Measurements from ENCODE around the gene SLC38A10. TPM values are rescaled to one million over a fixed set of nuclear protein-coding genes. Genes with fewer than 3 reads are reported as not detected.

The SLC38A10 gene
- total RNA-seq, 1 donor from 2014 or later: 105 TPM

- Mint-ChIP-seq H3K9me3 (no peaks in the 10 kb centered on the region), H3K4me3 (no peak overlapping the region), H3K27me3 (no peaks in the 10 kb centered on the region), H3K36me3 (ENCODE audit: low read depth) (no peaks in the 10 kb centered on the region), H3K4me1 (peaks cover 3% of the 10 kb centered on the region), H3K27ac (no peak overlapping the region)
- DNase-seq: no peak
- intact Hi-C loops (cut with micrococcal nuclease): no loop called here
Measured at GRCh38 chr17:81302324-81302723, 7.2 kb upstream of the SLC38A10 start.

DNA sequence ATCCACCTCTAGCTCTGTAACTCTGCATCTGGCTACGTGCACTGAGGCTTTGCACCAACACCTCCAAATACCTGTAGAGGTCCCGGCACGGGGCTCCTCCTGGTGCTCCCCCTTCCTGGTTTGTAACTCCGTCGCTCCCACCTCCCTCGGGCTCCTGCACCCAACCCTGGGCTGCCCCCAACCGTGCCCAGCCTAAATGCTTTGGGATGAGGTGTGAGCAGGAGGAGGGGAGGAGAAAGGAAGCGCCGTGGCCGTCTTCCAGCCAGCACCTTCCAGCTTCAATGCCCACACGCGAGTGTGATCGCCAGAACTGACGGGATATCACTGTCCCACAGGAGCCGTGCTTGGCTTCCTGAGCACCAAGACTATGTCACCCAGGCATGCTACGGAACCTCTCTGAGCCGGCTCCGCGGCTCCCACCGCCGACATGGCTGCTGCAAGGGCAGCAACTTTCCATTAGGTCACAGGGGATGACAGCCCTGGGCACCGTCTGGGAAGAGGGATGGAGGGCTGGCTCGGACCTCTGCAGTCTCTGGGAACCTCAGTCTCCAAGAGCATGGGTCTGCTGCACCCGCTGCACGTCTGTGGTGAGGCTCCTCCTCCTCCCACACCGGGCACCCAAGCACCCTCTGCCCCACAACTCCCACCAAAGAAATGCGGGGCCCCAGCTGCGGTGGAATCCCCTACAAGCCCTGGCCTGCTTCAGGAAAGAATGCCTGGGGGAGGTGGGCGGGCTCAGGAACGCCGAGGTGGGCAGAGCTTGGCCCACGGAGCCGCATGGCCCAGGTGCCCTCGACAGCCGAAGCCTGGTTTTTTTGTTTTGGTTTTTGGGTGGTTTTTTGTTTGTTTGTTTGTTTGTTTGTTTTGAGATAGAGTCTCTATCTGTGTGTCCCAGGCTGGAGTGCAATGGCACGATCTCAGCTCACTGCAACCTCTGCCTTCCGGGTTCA, 6.4 kb upstream of the SLC38A10 start:
- no peak overlapping the region for H3K27ac Mint-ChIP-seq
- H3K4me3 Mint-ChIP-seq: no peak overlapping the region
- H3K9me3 Mint-ChIP-seq: no peaks in the 10 kb centered on the region
- intact Hi-C loops (cut with micrococcal nuclease): no loop called here
- peaks cover 4% of the 10 kb centered on the region for H3K4me1 Mint-ChIP-seq
- DNase-seq: no peak
- no peaks in the 10 kb centered on the region for H3K27me3 Mint-ChIP-seq
- no peaks in the 10 kb centered on the region for H3K36me3 Mint-ChIP-seq (ENCODE audit: low read depth)

GRCh38 chr17:81300586-81301155, 5.6 kb upstream of the SLC38A10 start:
- DNase-seq: no peak
- Mint-ChIP-seq H3K36me3 (ENCODE audit: low read depth) (no peaks in the 10 kb centered on the region), H3K4me3 (no peak overlapping the region), H3K27me3 (no peaks in the 10 kb centered on the region), H3K9me3 (no peaks in the 10 kb centered on the region), H3K4me1 (peaks cover 8% of the 10 kb centered on the region), H3K27ac (peak overlapping the region; percentile 14)
- intact Hi-C loops (cut with micrococcal nuclease): no loop called here

- no peaks in the 10 kb centered on the region for H3K9me3 Mint-ChIP-seq
- no peaks in the 10 kb centered on the region for H3K36me3 Mint-ChIP-seq (ENCODE audit: low read depth)
- H3K4me1 Mint-ChIP-seq: peaks cover 11% of the 10 kb centered on the region
- no peak overlapping the region for H3K27ac Mint-ChIP-seq
- no peak overlapping the region for H3K4me3 Mint-ChIP-seq
- intact Hi-C loops (cut with micrococcal nuclease): no loop called here
- DNase-seq: no peak
- no peaks in the 10 kb centered on the region for H3K27me3 Mint-ChIP-seq
Measured at GRCh38 chr17:81299846-81300585, 4.9 kb upstream of the SLC38A10 start.

- no peak overlapping the region for H3K27ac Mint-ChIP-seq
- H3K4me3 Mint-ChIP-seq: no peak overlapping the region
- intact Hi-C loops (cut with micrococcal nuclease): no loop called here
- H3K27me3 Mint-ChIP-seq: no peaks in the 10 kb centered on the region
- DNase-seq: no peak
- H3K9me3 Mint-ChIP-seq: no peaks in the 10 kb centered on the region
- H3K4me1 Mint-ChIP-seq: peaks cover 14% of the 10 kb centered on the region
- peaks cover 3% of the 10 kb centered on the region for H3K36me3 Mint-ChIP-seq (ENCODE audit: low read depth)
Measured at GRCh38 chr17:81298991-81299738, 4.1 kb upstream of the SLC38A10 start.

DNA sequence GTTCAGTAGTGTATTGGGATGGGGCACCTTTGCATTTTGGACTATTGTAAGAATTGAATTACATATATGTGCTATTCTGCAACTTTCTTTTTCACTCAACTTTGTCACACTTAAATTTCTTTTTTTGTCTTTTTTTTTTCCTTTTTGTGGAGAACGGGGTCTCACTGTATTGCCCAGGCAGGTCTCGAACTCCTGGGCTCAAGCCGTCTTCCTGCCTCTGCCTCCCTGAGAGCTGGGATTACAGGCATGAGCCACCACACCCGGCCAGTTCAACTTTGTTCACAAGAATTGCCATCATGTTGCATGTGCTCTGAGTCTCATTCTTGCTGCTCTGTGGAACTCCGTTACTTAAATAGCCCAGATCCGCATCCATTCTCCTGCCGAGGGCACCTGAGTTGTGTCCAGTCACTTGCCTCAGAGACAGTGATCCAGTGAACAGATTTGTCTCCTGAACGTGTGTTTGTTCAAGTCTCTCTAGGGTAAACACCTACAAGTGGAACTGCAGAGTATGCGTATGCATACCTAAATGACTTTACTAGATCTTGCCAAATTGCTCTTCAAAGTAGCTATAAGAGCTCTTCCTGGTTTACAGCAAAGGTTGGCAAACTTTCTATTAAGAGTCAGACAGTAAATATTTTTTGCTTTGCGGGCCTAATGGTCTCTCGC, 3.4 kb upstream of the SLC38A10 start:
- H3K27me3 Mint-ChIP-seq: no peaks in the 10 kb centered on the region
- no peak overlapping the region for H3K4me3 Mint-ChIP-seq
- H3K4me1 Mint-ChIP-seq: peaks cover 18% of the 10 kb centered on the region
- DNase-seq: no peak
- H3K27ac Mint-ChIP-seq: no peak overlapping the region
- intact Hi-C loops (cut with micrococcal nuclease): no loop called here
- peaks cover 5% of the 10 kb centered on the region for H3K36me3 Mint-ChIP-seq (ENCODE audit: low read depth)
- H3K9me3 Mint-ChIP-seq: no peaks in the 10 kb centered on the region

DNA sequence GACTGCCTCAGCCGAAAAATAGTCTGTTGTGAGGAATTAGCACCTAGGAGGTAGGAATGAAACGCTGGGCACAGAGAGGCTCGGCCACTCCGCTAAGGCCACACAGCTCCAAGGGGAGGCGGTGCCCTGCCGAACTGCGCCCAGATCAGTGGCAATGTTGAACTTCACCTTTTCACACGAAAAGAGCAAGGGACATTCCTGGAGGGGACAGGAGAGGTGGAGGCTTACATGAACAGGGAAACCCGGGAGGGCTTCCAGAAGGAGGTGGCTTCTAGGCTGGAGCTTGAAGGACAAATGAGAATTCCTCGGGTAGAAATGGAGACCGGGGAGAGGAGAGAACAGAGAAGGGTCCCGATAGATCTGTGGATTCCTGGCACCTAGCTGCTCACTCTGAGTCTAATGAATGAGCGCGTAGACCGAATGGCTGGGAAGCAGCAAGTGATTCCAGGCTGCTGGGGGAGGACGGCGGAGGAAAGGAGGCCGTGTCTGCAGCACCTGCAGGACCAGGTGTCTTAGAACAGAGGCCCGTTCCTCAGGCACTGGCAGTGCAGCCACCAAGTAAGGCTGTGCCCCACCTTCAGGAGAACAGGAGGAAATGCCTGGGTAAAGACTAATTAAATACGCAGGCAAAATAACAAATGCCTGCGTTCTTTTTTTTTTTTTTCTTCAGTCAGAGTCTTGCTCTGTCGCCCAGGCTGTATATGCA, 722 bp upstream of the SLC38A10 start:
- peak; percentile 79 for DNase-seq
- intact Hi-C loops (cut with micrococcal nuclease): loop anchor here (1.0 to 2.0 kb wide), 4 partner anchors 11 to 189 kb away; no protein-coding TSS in a partner anchor
- Mint-ChIP-seq H3K27ac (peak overlapping the region; percentile 96), H3K4me1 (peaks cover 28% of the 10 kb centered on the region), H3K4me3 (peak overlapping the region; percentile 98), H3K27me3 (no peaks in the 10 kb centered on the region), H3K36me3 (ENCODE audit: low read depth) (peaks cover 7% of the 10 kb centered on the region), H3K9me3 (no peaks in the 10 kb centered on the region)

DNA sequence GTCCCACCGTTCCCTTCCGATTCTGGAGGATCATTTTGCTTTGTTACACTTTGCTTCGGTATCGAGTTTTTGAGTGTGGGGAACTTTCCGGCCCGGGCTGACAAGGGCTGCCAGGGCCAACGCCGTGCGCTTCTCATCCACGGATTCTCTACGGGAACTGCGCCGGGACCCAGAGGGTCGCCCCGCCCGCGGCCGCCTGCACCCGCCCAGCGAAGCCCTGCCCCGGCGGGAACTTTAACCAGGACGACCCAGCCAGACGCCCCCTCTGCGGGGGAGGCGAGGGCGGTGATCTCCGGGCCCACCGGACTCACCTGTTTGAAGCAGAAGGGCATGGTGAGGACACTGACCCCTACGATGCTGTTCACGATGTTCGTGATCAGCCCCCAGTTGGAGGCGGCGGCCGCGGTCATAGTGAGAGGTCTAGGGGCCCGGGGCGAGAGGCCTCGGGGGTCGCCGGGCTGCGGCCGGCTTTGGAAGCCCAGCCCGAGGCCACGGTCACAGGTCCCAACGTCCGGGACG, 536 bp downstream of the SLC38A10 start:
- intact Hi-C loops (cut with micrococcal nuclease): loop anchor here (1.0 to 2.0 kb wide), 4 partner anchors 9 to 190 kb away; no protein-coding TSS in a partner anchor
- H3K4me1 Mint-ChIP-seq: peaks cover 30% of the 10 kb centered on the region

GRCh38 chr17:81292450-81292849, 2.7 kb downstream of the SLC38A10 start:
- H3K4me3 Mint-ChIP-seq: no peak overlapping the region
- H3K27ac Mint-ChIP-seq: no peak overlapping the region
- intact Hi-C loops (cut with micrococcal nuclease): no loop called here
- no peaks in the 10 kb centered on the region for H3K27me3 Mint-ChIP-seq
- no peaks in the 10 kb centered on the region for H3K9me3 Mint-ChIP-seq
- no peak for DNase-seq
- peaks cover 23% of the 10 kb centered on the region for H3K36me3 Mint-ChIP-seq (ENCODE audit: low read depth)
- H3K4me1 Mint-ChIP-seq: peaks cover 34% of the 10 kb centered on the region

More for the DNA sequence above, 536 bp downstream of the SLC38A10 start:
- Mint-ChIP-seq H3K27me3 (no peaks in the 10 kb centered on the region), H3K4me3 (peak overlapping the region; percentile 98), H3K36me3 (ENCODE audit: low read depth) (peaks cover 14% of the 10 kb centered on the region), H3K27ac (peak overlapping the region; percentile 81), H3K9me3 (no peaks in the 10 kb centered on the region)
- DNase-seq: peak; percentile 80

GRCh38 chr17:81291662-81292061, 3.4 kb downstream of the SLC38A10 start:
- Mint-ChIP-seq H3K27ac (no peak overlapping the region), H3K27me3 (no peaks in the 10 kb centered on the region), H3K36me3 (ENCODE audit: low read depth) (peaks cover 24% of the 10 kb centered on the region), H3K9me3 (no peaks in the 10 kb centered on the region), H3K4me3 (peak overlapping the region; percentile 29), H3K4me1 (peaks cover 37% of the 10 kb centered on the region)
- peak; percentile 90 for DNase-seq
- intact Hi-C loops (cut with micrococcal nuclease): no loop called here

DNA sequence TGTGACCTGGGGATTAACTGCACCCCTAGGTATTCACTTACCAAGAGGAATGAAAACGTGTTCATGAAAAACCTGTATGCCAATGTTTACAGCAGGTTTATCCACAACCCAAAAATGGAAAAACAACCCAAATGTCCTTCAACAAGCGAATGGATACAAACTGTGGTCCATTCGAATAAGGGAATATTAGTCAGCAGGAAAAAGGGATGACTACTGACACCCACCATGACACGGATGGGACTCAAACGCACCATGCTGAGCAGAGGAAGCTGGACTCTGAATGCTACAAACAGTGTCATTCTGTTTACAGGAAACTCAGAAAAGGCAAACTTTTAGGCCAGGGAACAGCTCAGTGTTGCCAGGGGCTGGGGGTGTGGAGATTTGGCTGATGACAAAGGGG, 4.9 kb downstream of the SLC38A10 start:
- intact Hi-C loops (cut with micrococcal nuclease): no loop called here
- no peaks in the 10 kb centered on the region for H3K27me3 Mint-ChIP-seq
- no peak for DNase-seq
- H3K4me1 Mint-ChIP-seq: peaks cover 33% of the 10 kb centered on the region
- peaks cover 24% of the 10 kb centered on the region for H3K36me3 Mint-ChIP-seq (ENCODE audit: low read depth)
- H3K9me3 Mint-ChIP-seq: no peaks in the 10 kb centered on the region
- no peak overlapping the region for H3K27ac Mint-ChIP-seq
- H3K4me3 Mint-ChIP-seq: no peak overlapping the region

DNA sequence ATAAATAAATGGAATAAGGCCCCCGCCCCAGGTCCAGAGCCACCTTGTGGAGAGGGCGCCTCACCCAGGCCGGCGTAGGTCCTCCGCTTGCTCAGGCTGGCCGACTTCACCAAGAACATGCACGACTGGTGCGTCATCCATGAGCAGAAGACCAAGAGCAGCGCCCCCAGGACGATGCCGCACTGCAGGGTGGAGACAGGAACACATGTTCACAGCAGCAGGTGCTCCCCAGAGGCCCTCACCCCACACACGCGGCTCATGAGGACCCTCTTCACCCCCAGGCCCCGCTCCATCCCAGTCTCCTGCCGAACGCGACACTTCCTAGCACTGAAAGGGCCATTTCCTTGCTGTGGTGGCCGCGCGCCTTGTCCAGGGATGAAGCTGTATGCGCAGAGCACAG, 5.5 kb downstream of the SLC38A10 start:
- Mint-ChIP-seq H3K9me3 (no peaks in the 10 kb centered on the region), H3K4me3 (no peak overlapping the region), H3K36me3 (ENCODE audit: low read depth) (peaks cover 26% of the 10 kb centered on the region), H3K27ac (no peak overlapping the region), H3K4me1 (peaks cover 38% of the 10 kb centered on the region), H3K27me3 (no peaks in the 10 kb centered on the region)
- intact Hi-C loops (cut with micrococcal nuclease): no loop called here
- DNase-seq: no peak

Measured in activated CD4-positive, alpha-beta T cell treated with anti-CD3 and anti-CD28 coated beads, Interleukin-2, amount 10 ng/mL, durations not matched to agents 24 days and 14 days (primary cell).